VCaP (cell line): ENCODE results near the gene CECR2.

Source experiments
- H3K27ac ChIP-seq: fragments of 450-650 bp; 2 replicates; pipeline ENCODE4 v1.5.1; 2017
- TF ChIP-seq, protein P1 (sequence below): fragments of 450-650 bp; conservative IDR thresholded peaks from 2 replicates; pipeline ENCODE4 v1.5.1; 2017; ENCODE audit warnings: mild to moderate bottlenecking, moderate library complexity

Gene CECR2

GRCh38 chr22:17373855-17374254, 4.6 kb downstream of the CECR2 start:
- TF ChIP-seq, protein P1, sequence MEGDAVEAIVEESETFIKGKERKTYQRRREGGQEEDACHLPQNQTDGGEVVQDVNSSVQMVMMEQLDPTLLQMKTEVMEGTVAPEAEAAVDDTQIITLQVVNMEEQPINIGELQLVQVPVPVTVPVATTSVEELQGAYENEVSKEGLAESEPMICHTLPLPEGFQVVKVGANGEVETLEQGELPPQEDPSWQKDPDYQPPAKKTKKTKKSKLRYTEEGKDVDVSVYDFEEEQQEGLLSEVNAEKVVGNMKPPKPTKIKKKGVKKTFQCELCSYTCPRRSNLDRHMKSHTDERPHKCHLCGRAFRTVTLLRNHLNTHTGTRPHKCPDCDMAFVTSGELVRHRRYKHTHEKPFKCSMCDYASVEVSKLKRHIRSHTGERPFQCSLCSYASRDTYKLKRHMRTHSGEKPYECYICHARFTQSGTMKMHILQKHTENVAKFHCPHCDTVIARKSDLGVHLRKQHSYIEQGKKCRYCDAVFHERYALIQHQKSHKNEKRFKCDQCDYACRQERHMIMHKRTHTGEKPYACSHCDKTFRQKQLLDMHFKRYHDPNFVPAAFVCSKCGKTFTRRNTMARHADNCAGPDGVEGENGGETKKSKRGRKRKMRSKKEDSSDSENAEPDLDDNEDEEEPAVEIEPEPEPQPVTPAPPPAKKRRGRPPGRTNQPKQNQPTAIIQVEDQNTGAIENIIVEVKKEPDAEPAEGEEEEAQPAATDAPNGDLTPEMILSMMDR = no peak
- no peak overlapping the region for H3K27ac ChIP-seq

- no peak overlapping the region for H3K27ac ChIP-seq
- TF ChIP-seq, protein P1 = no peak
Observed at GRCh38 chr22:17375914-17376614, 6.8 kb downstream of the CECR2 start.

- H3K27ac ChIP-seq = no peak overlapping the region
- TF ChIP-seq, protein P1 = no peak
Observed at GRCh38 chr22:17376950-17377349, 7.7 kb downstream of the CECR2 start.

DNA sequence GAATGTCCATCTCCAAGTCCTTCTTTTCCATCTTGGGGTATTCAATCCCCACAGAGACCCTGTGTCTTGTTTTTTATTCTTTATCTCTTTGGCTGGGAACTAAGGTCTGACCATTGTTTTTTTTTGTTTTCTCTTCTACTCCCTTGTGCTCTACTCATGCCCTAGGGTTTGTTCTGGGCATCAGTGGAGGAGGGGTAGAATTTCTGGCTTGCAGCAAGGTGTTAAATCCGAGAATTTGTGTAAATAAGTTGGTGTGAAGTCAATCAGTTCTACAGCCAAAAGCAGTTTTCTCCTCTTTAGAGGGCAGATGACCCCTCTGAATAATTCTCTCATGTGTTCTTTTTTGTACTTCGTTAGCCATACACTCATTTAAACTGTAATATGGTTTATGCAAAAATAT, 10.7 kb downstream of the CECR2 start:
- H3K27ac ChIP-seq = no peak overlapping the region
- TF ChIP-seq, protein P1 = no peak

GRCh38 chr22:17380359-17381087, 11.3 kb downstream of the CECR2 start:
- H3K27ac ChIP-seq = no peak overlapping the region
- TF ChIP-seq, protein P1 = no peak

- TF ChIP-seq, protein P1 = no peak
- no peak overlapping the region for H3K27ac ChIP-seq
Observed at GRCh38 chr22:17381192-17381913, 12.1 kb downstream of the CECR2 start.
